Measurements from ENCODE around the gene LELP1. TPM values are rescaled to one million over a fixed set of nuclear protein-coding genes. Genes with fewer than 3 reads are reported as not detected.

LELP1 gene
- total RNA-seq, 1 experiment from 2014 or later: not detected

DNA sequence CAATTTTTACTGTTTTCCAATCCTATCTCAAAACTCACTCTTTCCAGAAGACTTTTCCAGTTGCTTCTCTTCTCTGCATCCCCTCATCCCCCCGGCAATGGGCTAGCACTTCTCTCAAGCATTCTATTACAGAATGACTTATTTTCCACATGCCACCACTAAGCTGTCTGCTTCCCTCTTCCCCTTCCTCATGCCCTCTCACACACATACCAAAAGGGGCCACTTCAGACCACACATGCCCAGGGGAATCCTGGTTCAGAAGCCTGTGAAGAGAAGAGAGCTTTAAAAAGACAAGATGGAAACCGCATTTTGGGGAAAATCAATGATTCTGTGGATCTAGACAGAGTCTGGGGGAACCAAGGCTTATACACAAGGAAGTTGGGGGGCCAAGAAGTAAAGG, 47.9 kb downstream of the LELP1 start:
- H2AK5ac ChIP-seq (ENCODE audit: insufficient read length, low read length): no peak overlapping the region
- H2BK12ac ChIP-seq (ENCODE audit: insufficient read length, low read depth, low read length): no peak overlapping the region
- no peak overlapping the region for H2AFZ ChIP-seq (ENCODE audit: low read length)
- peaks cover 15% of the 10 kb centered on the region for H3K27me3 Mint-ChIP-seq (ENCODE audit: low read depth)
- H4K91ac ChIP-seq (ENCODE audit: insufficient read length, low read depth, low read length): no peak overlapping the region
- no peak overlapping the region for H3K56ac ChIP-seq (ENCODE audit: insufficient read length, low read depth, low read length)
- H3K79me2 ChIP-seq (ENCODE audit: insufficient read depth, low read length): no peaks in the 10 kb centered on the region
- H2BK5ac ChIP-seq (ENCODE audit: insufficient read length, low read length): no peak overlapping the region
- peaks cover 0 to 6% of the 10 kb centered on the region in 2 experiments; a peak in 1 of 5 replicates for H3K9me3 Mint-ChIP-seq
- H4K5ac ChIP-seq (ENCODE audit: insufficient read length, low read depth, low read length): no peak overlapping the region
- H2BK120ac ChIP-seq (ENCODE audit: low read depth, low read length, poor library complexity, severe bottlenecking): no peak overlapping the region
- H3K36me3 Mint-ChIP-seq (ENCODE audit: insufficient read depth in 1 of 3, low read depth in 3 of 3): no peaks in the 10 kb centered on the region
- H3K27ac Mint-ChIP-seq: no peak overlapping the region; a peak in 1 of 7 replicates
- H2BK15ac ChIP-seq (ENCODE audit: low read depth, low read length): no peak overlapping the region
- H3K4me3 Mint-ChIP-seq: no peak overlapping the region
- no peak overlapping the region for H3K14ac ChIP-seq (ENCODE audit: insufficient read depth, low read length)
- WGBS (ENCODE audit: extremely low coverage, insufficient read length, low lambda C conversion rate): no CpG with 5 or more reads among the region's 2 CpGs
- H4K8ac ChIP-seq (replicated peaks; ENCODE audit: insufficient read length, low read depth, low read length): no peak overlapping the region
- H3K4me1 ChIP-seq (ENCODE audit: insufficient read depth, low read length): no peaks in the 10 kb centered on the region
- H3K27me3 ChIP-seq (ENCODE audit: insufficient read depth, low read length): no peaks in the 10 kb centered on the region
- no peaks in the 10 kb centered on the region for H3K9me3 ChIP-seq (ENCODE audit: control insufficient read depth, low read depth, low read length)
- no peak for TF ChIP-seq CTCF (conservative IDR thresholded peaks at IDR 0.05)
- no peaks in the 10 kb centered on the region for H3K23me2 ChIP-seq (ENCODE audit: insufficient read length, low read depth, low read length, poor library complexity, severe bottlenecking)
- H3K9ac ChIP-seq (ENCODE audit: extremely low read depth, insufficient read length, low read length): no peak overlapping the region
- no peak overlapping the region for H3K27ac ChIP-seq (ENCODE audit: insufficient read length, low read depth, low read length)
- H3K4me1 Mint-ChIP-seq: no peaks in the 10 kb centered on the region
- no peak overlapping the region for H3T11ph ChIP-seq (ENCODE audit: low read length)
- no peaks in the 10 kb centered on the region for H4K20me1 ChIP-seq (ENCODE audit: control insufficient read depth, insufficient read depth, insufficient read length)
- H3K79me1 ChIP-seq (ENCODE audit: insufficient read depth, low read depth, low read length, poor library complexity, severe bottlenecking): no peaks in the 10 kb centered on the region
- H3K4ac ChIP-seq (ENCODE audit: low read depth, low read length): no peak overlapping the region
- H3K4me2 ChIP-seq (ENCODE audit: insufficient read depth, insufficient read length, low read length): no peak overlapping the region
- no peak for DNase-seq
- H3K18ac ChIP-seq (ENCODE audit: insufficient read length, low read depth, low read length): no peak overlapping the region
- no peak overlapping the region for H3K23ac ChIP-seq (ENCODE audit: insufficient read length, low read depth, low read length)
- H2BK20ac ChIP-seq (ENCODE audit: low read depth, low read length, poor library complexity, severe bottlenecking): no peak overlapping the region

Measured in H9 (cell line).